ENCODE data around the gene GPT2. TPM values are rescaled to one million over a fixed set of nuclear protein-coding genes. Genes with fewer than 3 reads are reported as not detected.

GPT2 gene
- total RNA-seq, 3 donors from 2014 or later (not counting 1 experiment from before 2014, with no cell fraction given), result 0.64 to 1.3 (median 1.2) TPM

DNA sequence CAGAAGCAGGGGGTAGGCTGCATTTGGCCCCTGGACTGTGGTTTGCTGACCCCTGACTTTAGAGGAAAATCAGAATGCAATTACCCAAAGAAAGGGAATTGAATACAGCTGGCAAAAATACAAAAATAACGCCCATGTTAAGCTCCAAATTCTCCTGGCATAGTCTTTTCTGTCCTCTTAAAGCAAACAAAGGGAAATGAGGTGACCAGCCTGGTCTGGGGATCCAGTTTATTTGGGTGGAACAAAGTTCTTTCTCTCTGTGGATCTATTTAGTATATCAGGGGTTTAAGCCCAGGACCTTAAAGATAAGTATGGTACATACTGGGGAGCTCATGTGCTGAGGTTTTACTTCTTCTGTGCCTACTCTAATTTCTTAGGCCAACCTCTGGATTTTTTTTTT, 65.8 kb downstream of the GPT2 start:
- TF ChIP-seq, protein P1, sequence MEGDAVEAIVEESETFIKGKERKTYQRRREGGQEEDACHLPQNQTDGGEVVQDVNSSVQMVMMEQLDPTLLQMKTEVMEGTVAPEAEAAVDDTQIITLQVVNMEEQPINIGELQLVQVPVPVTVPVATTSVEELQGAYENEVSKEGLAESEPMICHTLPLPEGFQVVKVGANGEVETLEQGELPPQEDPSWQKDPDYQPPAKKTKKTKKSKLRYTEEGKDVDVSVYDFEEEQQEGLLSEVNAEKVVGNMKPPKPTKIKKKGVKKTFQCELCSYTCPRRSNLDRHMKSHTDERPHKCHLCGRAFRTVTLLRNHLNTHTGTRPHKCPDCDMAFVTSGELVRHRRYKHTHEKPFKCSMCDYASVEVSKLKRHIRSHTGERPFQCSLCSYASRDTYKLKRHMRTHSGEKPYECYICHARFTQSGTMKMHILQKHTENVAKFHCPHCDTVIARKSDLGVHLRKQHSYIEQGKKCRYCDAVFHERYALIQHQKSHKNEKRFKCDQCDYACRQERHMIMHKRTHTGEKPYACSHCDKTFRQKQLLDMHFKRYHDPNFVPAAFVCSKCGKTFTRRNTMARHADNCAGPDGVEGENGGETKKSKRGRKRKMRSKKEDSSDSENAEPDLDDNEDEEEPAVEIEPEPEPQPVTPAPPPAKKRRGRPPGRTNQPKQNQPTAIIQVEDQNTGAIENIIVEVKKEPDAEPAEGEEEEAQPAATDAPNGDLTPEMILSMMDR (IDR thresholded peaks at IDR 0.05), result no peak
- Histone ChIP-seq H3K27me3 (ENCODE audit: control insufficient read depth, insufficient read depth, low read length) (no peaks in the 10 kb centered on the region), H3K36me3 (ENCODE audit: control insufficient read depth, insufficient read depth, low read length) (peaks cover 8% of the 10 kb centered on the region), H3K9me3 (ENCODE audit: control insufficient read depth, insufficient read depth, low read length) (no peaks in the 10 kb centered on the region), H3K4me3 (ENCODE audit: low read length) (no peak overlapping the region), H3K4me1 (ENCODE audit: control insufficient read depth, insufficient read depth, low read length) (no peaks in the 10 kb centered on the region), H3K27ac (ENCODE audit: low read length) (no peak overlapping the region)
- no peaks in the 10 kb centered on the region for H3K4me1 Mint-ChIP-seq
- H3K27me3 Mint-ChIP-seq (ENCODE audit: low read depth in 2 of 2), result no peaks in the 10 kb centered on the region
- no peak overlapping the region for H3K4me3 Mint-ChIP-seq
- H3K9me3 Mint-ChIP-seq, result no peaks in the 10 kb centered on the region
- no peak overlapping the region for H3K27ac Mint-ChIP-seq
- H3K36me3 Mint-ChIP-seq, result peaks cover 5% of the 10 kb centered on the region
- DNase-seq (no peak), ATAC-seq (no peak)
- WGBS (ENCODE audit: insufficient coverage), result 100% methylated on average over 1 of the region's 1 CpG
- intact Hi-C loops (cut with micrococcal nuclease), result no loop called here

DNA sequence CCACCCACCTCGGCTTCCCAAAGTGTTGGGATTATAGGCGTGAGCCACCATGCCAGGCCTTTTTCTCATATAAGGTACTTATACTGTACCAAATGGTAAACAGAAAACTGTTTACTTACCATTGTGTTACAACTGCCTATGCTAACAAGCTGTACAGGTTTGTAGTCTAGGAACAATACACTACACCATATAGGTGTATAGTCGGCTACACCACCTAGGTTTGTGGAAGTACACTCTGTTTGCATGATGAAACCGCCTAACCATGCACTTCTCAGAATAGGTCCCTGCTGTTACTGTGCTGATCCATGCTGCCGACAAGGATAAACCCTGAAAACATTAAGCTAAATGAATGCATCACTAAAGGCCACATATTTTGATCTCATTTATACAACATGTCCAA, 70.4 kb downstream of the GPT2 start:
- Histone ChIP-seq H3K36me3 (ENCODE audit: control insufficient read depth, insufficient read depth, low read length) (peaks cover 48% of the 10 kb centered on the region), H3K4me1 (ENCODE audit: control insufficient read depth, insufficient read depth, low read length) (no peaks in the 10 kb centered on the region), H3K9me3 (ENCODE audit: control insufficient read depth, insufficient read depth, low read length) (no peaks in the 10 kb centered on the region), H3K4me3 (ENCODE audit: low read length) (no peak overlapping the region), H3K27ac (ENCODE audit: low read length) (no peak overlapping the region), H3K27me3 (ENCODE audit: control insufficient read depth, insufficient read depth, low read length) (no peaks in the 10 kb centered on the region)
- H3K27ac Mint-ChIP-seq, result peak overlapping the region; percentile 48 to 58
- no peak for DNase-seq
- peaks cover 3% of the 10 kb centered on the region in 2 donors for H3K4me1 Mint-ChIP-seq
- TF ChIP-seq, protein P1 (IDR thresholded peaks at IDR 0.05), result no peak
- no peaks in the 10 kb centered on the region for H3K27me3 Mint-ChIP-seq (ENCODE audit: low read depth in 2 of 2)
- H3K9me3 Mint-ChIP-seq, result no peaks in the 10 kb centered on the region
- ATAC-seq, result peak in 1 of 3 donors; percentile 12
- intact Hi-C loops (cut with micrococcal nuclease), result no loop called here
- WGBS (ENCODE audit: insufficient coverage), result 94% methylated on average over 5 of the region's 5 CpGs
- peaks cover 16% of the 10 kb centered on the region for H3K36me3 Mint-ChIP-seq
- no peak overlapping the region for H3K4me3 Mint-ChIP-seq

DNA sequence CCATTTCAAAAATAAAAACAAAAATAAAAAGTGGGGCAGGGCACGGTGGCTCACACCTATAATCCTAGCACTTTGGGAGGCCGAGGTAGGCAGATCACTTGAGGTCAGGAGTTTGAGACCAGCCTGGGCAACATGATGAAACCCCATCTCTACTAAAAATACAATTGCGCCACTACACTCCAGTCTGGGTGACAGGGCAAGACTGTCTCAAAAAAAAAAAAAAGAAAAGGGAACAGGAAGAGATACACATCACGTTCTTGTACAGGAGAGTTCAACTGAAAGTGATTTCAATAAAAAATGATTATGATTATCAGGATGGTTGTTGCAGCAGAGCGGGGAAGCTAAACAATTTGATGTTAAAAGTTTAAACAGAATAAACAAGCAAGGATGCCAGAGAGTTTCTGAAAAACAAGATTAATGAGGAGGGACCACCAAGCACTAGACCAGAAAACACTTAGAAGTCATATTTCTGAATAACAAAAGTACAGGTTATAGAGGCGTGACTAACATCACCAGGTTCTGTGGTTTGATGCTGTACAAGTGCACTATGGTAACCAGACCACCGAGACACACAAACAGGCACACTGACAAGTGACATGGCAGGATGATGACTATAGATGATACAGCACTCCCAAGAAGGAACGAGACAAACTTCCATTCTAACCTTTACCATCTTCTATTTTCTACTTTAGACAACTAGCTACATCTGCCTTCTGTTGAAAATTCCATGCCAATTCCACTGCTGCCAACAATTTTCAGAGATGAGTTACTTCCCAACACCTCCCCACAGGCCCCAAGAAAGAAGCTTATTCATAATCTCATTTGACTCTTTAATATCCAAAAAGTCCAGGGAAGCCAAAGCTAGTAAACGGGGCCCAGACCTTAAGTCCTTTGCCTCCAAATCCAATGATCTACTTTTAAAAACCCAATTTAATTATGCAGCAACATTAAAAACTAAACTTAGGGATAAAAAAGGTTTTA, 77.5 kb downstream of the GPT2 start:
- intact Hi-C loops (cut with micrococcal nuclease), result no loop called here
- DNase-seq (peak in 1 of 2 donors; percentile 57), ATAC-seq (peak; percentile 83 to 89 (median 87))
- TF ChIP-seq, protein P1 (IDR thresholded peaks at IDR 0.05), result no peak
- Mint-ChIP-seq H3K4me3 (peak overlapping the region; percentile 18), H3K9me3 (no peaks in the 10 kb centered on the region), H3K4me1 (peaks cover 24 to 31% of the 10 kb centered on the region in 2 donors), H3K27me3 (ENCODE audit: low read depth in 2 of 2) (no peaks in the 10 kb centered on the region), H3K27ac (peak overlapping the region; percentile 70 to 80), H3K36me3 (peaks cover 20% of the 10 kb centered on the region)
- Histone ChIP-seq H3K27me3 (ENCODE audit: control insufficient read depth, insufficient read depth, low read length) (no peaks in the 10 kb centered on the region), H3K4me3 (ENCODE audit: low read length) (no peak overlapping the region), H3K9me3 (ENCODE audit: control insufficient read depth, insufficient read depth, low read length) (no peaks in the 10 kb centered on the region), H3K36me3 (ENCODE audit: control insufficient read depth, insufficient read depth, low read length) (peaks cover 80% of the 10 kb centered on the region), H3K4me1 (ENCODE audit: control insufficient read depth, insufficient read depth, low read length) (no peaks in the 10 kb centered on the region), H3K27ac (ENCODE audit: low read length) (peak overlapping the region; percentile 22)
- WGBS (ENCODE audit: insufficient coverage), result 50% methylated on average over 8 of the region's 9 CpGs

Measured in natural killer cell (primary cell).